ENCODE measurements around the gene CFAP97D2. TPM values are rescaled to one million over a fixed set of nuclear protein-coding genes. Genes with fewer than 3 reads are reported as not detected.
A peak's percentile ranks its signal among the peaks of the same experiment; 100 is the strongest.

The CFAP97D2 gene
- total RNA-seq, 1 donor from 2014 or later: not detected

- no peak overlapping the region for H3K4me3 ChIP-seq
- no peaks in the 10 kb centered on the region for H3K27me3 ChIP-seq
- DNase-seq: no peak
- no peaks in the 10 kb centered on the region for H3K4me1 ChIP-seq
- H3K27ac ChIP-seq: no peak overlapping the region
- H3K36me3 ChIP-seq: peaks cover 99% of the 10 kb centered on the region
- no peak for TF ChIP-seq CTCF (IDR thresholded peaks at IDR 0.05)
- no peaks in the 10 kb centered on the region for H3K9me3 ChIP-seq
- intact Hi-C loops (cut with DNase I): no loop called here
- ATAC-seq: peak; percentile 17
These were observed 77.5 kb downstream of the CFAP97D2 start for GRCh38 chr13:114256547-114256946.

- no peaks in the 10 kb centered on the region for H3K4me1 ChIP-seq
- intact Hi-C loops (cut with DNase I): no loop called here
- H3K4me3 ChIP-seq: no peak overlapping the region
- H3K9me3 ChIP-seq: no peaks in the 10 kb centered on the region
- no peaks in the 10 kb centered on the region for H3K27me3 ChIP-seq
- no peak for TF ChIP-seq CTCF (IDR thresholded peaks at IDR 0.05)
- H3K36me3 ChIP-seq: peaks cover 100% of the 10 kb centered on the region
- no peak overlapping the region for H3K27ac ChIP-seq
- DNase-seq (no peak), ATAC-seq (no peak)
These were observed 78.0 kb downstream of the CFAP97D2 start for GRCh38 chr13:114257014-114257413.

GRCh38 chr13:114258589-114258988 is 79.5 kb downstream of the CFAP97D2 start:
- Histone ChIP-seq H3K36me3 (peaks cover 100% of the 10 kb centered on the region), H3K9me3 (no peaks in the 10 kb centered on the region), H3K4me1 (no peaks in the 10 kb centered on the region), H3K27me3 (no peaks in the 10 kb centered on the region), H3K4me3 (no peak overlapping the region), H3K27ac (no peak overlapping the region)
- ATAC-seq: no peak
- intact Hi-C loops (cut with DNase I): no loop called here
- no peak for TF ChIP-seq CTCF (IDR thresholded peaks at IDR 0.05)
- no peak for DNase-seq

GRCh38 chr13:114259374-114259773 is 80.3 kb downstream of the CFAP97D2 start:
- intact Hi-C loops (cut with DNase I): no loop called here
- no peaks in the 10 kb centered on the region for H3K9me3 ChIP-seq
- H3K27me3 ChIP-seq: no peaks in the 10 kb centered on the region
- no peak for DNase-seq
- peaks cover 100% of the 10 kb centered on the region for H3K36me3 ChIP-seq
- TF ChIP-seq CTCF (IDR thresholded peaks at IDR 0.05): no peak
- no peaks in the 10 kb centered on the region for H3K4me1 ChIP-seq
- ATAC-seq: no peak
- no peak overlapping the region for H3K4me3 ChIP-seq
- no peak overlapping the region for H3K27ac ChIP-seq

GRCh38 chr13:114259974-114260373 is 80.9 kb downstream of the CFAP97D2 start:
- Histone ChIP-seq H3K4me3 (no peak overlapping the region), H3K36me3 (peaks cover 100% of the 10 kb centered on the region), H3K4me1 (no peaks in the 10 kb centered on the region), H3K27ac (no peak overlapping the region), H3K27me3 (no peaks in the 10 kb centered on the region), H3K9me3 (no peaks in the 10 kb centered on the region)
- no peak for ATAC-seq
- DNase-seq: no peak
- intact Hi-C loops (cut with DNase I): no loop called here
- no peak for TF ChIP-seq CTCF (IDR thresholded peaks at IDR 0.05)

GRCh38 chr13:114260814-114261213 is 81.8 kb downstream of the CFAP97D2 start:
- no peaks in the 10 kb centered on the region for H3K27me3 ChIP-seq
- no peaks in the 10 kb centered on the region for H3K9me3 ChIP-seq
- TF ChIP-seq CTCF (IDR thresholded peaks at IDR 0.05): no peak
- peaks cover 100% of the 10 kb centered on the region for H3K36me3 ChIP-seq
- H3K4me1 ChIP-seq: no peaks in the 10 kb centered on the region
- DNase-seq (no peak), ATAC-seq (no peak)
- H3K4me3 ChIP-seq: no peak overlapping the region
- no peak overlapping the region for H3K27ac ChIP-seq
- intact Hi-C loops (cut with DNase I): no loop called here

All from upper lobe of right lung (tissue), 1 donor.